IgD-negative memory B cell (primary cell): ENCODE results near the gene CEP89. TPM values are rescaled to one million over a fixed set of nuclear protein-coding genes. Genes with fewer than 3 reads are reported as not detected.
"Not testable (repeated sequence)": the region's sequence is repeated elsewhere in the genome, so short reads cannot be mapped to it uniquely, and the experiment has no call there.

Experiments used
- H3K27ac Mint-ChIP-seq, 3 donors: one replicate each; pipeline ENCODE4 v1.8.0; 2020 to 2022; ENCODE audit warnings: mild to moderate bottlenecking in 3 of 3, mixed read lengths in 3 of 3, moderate library complexity in 1 of 3
- H3K27me3 Mint-ChIP-seq: one replicate; pipeline ENCODE4 v1.8.0; 2021; ENCODE audit warnings: mixed read lengths
- H3K36me3 Mint-ChIP-seq: one replicate; pipeline ENCODE4 v1.8.0; 2020; ENCODE audit warnings: mild to moderate bottlenecking, mixed read lengths
- H3K4me1 Mint-ChIP-seq, 3 donors: one replicate each; pipeline ENCODE4 v1.8.0; 2020 to 2022; ENCODE audit warnings: mixed read lengths in 3 of 3, mild to moderate bottlenecking in 1 of 3
- H3K4me3 Mint-ChIP-seq, 4 donors: one replicate each; pipeline ENCODE4 v1.8.0; 2020 to 2022; ENCODE audit warnings: mild to moderate bottlenecking in 4 of 4, mixed read lengths in 4 of 4, moderate library complexity in 3 of 4
- H3K9me3 Mint-ChIP-seq, 3 donors: one replicate each; pipeline ENCODE4 v1.8.0; 2020 to 2021; ENCODE audit warnings: mixed read lengths in 3 of 3, mild to moderate bottlenecking in 1 of 3
- polyA plus RNA-seq: library from polyadenylated mRNA; unstranded; fragments of 300-500 nt; fragmentation: Illumina TruSeq; gene quantifications from one replicate; pipeline ENCODE4 v1.2.3, GENCODE V29; 2021

The CEP89 gene
- polyA plus RNA-seq, 1 donor from 2014 or later, result 11.8 TPM

DNA sequence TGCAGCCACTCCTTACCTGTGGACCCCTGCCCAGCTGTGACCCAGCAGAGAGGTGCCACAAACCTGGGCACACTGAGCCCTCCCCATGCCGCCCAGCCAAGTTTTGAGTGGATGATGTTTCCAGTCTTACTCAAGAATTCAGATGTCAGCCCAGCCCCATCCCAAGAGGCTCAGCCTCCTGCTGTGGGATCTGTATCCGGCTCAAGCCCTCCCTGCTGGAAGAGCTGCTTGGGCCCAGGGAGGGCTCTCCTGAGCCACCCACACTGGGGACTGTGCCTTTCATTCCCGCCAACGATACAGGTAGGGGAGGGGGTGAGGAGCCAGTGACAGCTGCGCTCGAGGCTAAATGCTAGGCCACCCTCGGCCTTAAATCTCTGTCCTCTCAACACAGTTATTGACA is 96.3 kb downstream of the CEP89 start:
- Mint-ChIP-seq H3K27ac (no peak overlapping the region), H3K36me3 (peaks cover 8% of the 10 kb centered on the region), H3K4me1 (peaks cover 0 to 2% (median 0%) of the 10 kb centered on the region in 3 donors), H3K9me3 (no peaks in the 10 kb centered on the region), H3K4me3 (no peak overlapping the region), H3K27me3 (no peaks in the 10 kb centered on the region)

GRCh38 chr19:32874605-32875004 is 97.2 kb downstream of the CEP89 start:
- H3K27me3 Mint-ChIP-seq, result no peaks in the 10 kb centered on the region
- peaks cover 0 to 2% (median 0%) of the 10 kb centered on the region in 3 donors for H3K4me1 Mint-ChIP-seq
- no peak overlapping the region for H3K4me3 Mint-ChIP-seq
- peaks cover 6% of the 10 kb centered on the region for H3K36me3 Mint-ChIP-seq
- H3K9me3 Mint-ChIP-seq, result no peaks in the 10 kb centered on the region
- no peak overlapping the region for H3K27ac Mint-ChIP-seq

GRCh38 chr19:32873247-32873959 is 98.4 kb downstream of the CEP89 start:
- Mint-ChIP-seq H3K27me3 (no peaks in the 10 kb centered on the region), H3K9me3 (no peaks in the 10 kb centered on the region), H3K27ac (no peak overlapping the region), H3K36me3 (peaks cover 2% of the 10 kb centered on the region), H3K4me3 (no peak overlapping the region), H3K4me1 (peaks cover 0 to 2% (median 0%) of the 10 kb centered on the region in 3 donors)

DNA sequence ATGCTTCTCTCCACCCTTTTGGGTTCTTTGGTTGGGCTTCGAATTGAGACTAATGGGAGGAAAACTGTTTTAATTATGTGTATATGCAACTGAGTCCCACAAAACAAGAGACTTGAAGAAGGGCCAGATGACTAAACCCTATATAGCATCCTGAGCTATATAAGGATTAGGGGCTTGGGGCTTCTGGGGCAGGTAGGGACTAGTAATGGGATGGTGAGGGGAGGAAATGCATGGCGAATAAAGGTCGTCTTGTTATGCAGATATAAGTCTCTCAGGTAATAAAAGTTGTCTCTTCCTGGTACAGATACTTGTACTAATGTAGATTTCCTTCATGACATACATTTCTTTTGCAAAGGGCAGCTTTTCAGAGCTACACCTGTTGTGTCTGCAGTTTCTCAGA is 99.4 kb downstream of the CEP89 start:
- no peak overlapping the region for H3K4me3 Mint-ChIP-seq
- no peaks in the 10 kb centered on the region for H3K9me3 Mint-ChIP-seq
- H3K27ac Mint-ChIP-seq, result no peak overlapping the region
- no peaks in the 10 kb centered on the region for H3K36me3 Mint-ChIP-seq
- peaks cover 0 to 2% (median 0%) of the 10 kb centered on the region in 3 donors for H3K4me1 Mint-ChIP-seq
- H3K27me3 Mint-ChIP-seq, result no peaks in the 10 kb centered on the region

DNA sequence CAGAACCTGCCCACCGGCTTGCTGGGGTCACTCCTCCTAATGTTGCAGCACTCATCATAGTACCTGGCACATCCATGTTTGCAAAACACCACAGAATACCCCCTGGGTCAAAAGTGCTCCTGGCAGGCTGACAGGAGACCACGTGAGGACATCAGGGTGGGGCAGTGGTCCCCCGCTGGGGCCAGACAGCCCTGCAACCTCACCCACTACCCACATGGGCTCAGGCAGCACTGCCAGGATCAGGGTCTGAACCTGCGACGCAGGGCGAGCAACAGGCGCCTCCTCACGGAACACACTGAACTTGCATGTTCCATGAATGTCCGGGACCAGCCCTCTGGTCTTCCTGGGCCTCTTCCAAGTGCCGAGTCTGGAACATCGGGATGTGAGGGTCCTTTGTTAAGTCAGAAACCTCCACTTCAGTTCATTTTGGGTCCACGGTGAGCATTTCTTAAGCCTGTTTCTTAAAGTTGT is 100.7 kb downstream of the CEP89 start:
- H3K4me3 Mint-ChIP-seq, result no peak overlapping the region
- H3K9me3 Mint-ChIP-seq, result no peaks in the 10 kb centered on the region
- no peaks in the 10 kb centered on the region for H3K27me3 Mint-ChIP-seq
- H3K27ac Mint-ChIP-seq, result no peak overlapping the region
- no peaks in the 10 kb centered on the region for H3K36me3 Mint-ChIP-seq
- H3K4me1 Mint-ChIP-seq, result peaks cover 0 to 2% (median 0%) of the 10 kb centered on the region in 3 donors

DNA sequence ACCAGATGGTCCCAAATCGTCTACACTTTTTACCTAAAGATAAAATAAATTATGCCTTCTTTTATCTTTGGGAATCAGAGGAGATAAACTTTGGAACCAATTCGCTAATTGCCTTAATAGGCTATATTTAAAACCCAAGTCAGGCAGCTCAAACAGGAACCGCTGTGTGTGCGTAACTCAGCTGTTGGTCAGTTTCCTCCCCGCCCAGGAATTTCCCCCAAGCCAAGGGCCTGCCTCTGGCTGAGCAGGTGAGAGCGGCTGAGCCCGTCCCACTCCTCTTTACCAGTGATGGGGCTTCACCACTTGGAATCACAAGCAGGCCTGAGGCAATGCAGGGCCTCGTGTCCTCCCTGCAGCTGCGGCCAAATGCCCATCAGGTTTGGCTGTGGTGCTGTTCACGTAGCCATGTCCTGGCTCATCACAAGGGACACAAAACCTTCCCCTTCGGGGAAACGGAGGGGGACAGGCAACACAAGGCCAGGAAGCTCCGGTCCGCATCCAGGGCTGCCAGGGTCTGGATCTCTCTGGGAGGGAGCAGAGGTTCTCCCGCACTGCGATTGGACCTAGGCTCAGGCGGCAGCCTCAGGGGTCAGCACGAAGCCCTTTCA is 101.7 kb downstream of the CEP89 start:
- H3K36me3 Mint-ChIP-seq, result no peaks in the 10 kb centered on the region
- H3K9me3 Mint-ChIP-seq, result no peaks in the 10 kb centered on the region
- H3K27me3 Mint-ChIP-seq, result no peaks in the 10 kb centered on the region
- no peak overlapping the region for H3K27ac Mint-ChIP-seq
- no peak overlapping the region for H3K4me3 Mint-ChIP-seq
- peaks cover 0 to 2% (median 0%) of the 10 kb centered on the region in 3 donors for H3K4me1 Mint-ChIP-seq

- H3K4me3 Mint-ChIP-seq, result no peak within 1 kb of the TSS
- H3K27me3 Mint-ChIP-seq, result no peaks in the 10 kb centered on the region
- peaks cover 0 to 2% (median 0%) of the 10 kb centered on the region in 3 donors for H3K4me1 Mint-ChIP-seq
- H3K9me3 Mint-ChIP-seq, result no peaks in the 10 kb centered on the region
- H3K27ac Mint-ChIP-seq, result no peak within 1 kb of the TSS
- H3K36me3 Mint-ChIP-seq, result no peaks in the 10 kb centered on the region
These were observed 102.3 kb downstream of the CEP89 start, which contains the start of gene SLC7A9 for GRCh38 chr19:32869369-32869965. TSS of gene SLC7A9 (minus strand) at chr19:32869767. CDS start at chr19:32868534, 1,233 bp downstream.

- Mint-ChIP-seq H3K36me3 (no peaks in the 10 kb centered on the region), H3K4me3 (no peak overlapping the region), H3K27me3 (no peaks in the 10 kb centered on the region), H3K4me1 (peaks cover 0 to 2% (median 0%) of the 10 kb centered on the region in 3 donors), H3K27ac (no peak overlapping the region), H3K9me3 (no peaks in the 10 kb centered on the region)
These were observed 103.4 kb downstream of the CEP89 start for GRCh38 chr19:32868206-32868950.

DNA sequence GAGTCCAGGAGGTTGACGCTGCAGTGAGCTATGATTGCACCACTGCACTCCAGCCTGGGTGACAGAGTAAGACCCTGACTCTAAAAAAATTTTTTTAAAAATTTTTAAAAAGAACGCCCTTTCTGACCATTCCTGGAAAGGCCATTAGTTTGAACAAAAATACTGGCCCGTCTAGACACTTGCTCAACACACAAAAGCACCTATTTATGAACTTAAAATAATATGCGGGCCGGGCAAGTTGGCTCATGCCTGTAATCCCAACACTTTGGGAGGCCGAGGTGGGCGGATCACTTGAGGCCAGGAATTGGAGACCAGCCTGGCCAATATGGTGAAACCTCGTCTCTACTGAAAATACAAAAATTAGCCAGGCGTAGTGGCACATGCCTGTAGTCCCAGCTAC is 104.3 kb downstream of the CEP89 start:
- not testable (repeated sequence) for H3K9me3 Mint-ChIP-seq, H3K4me1 Mint-ChIP-seq, H3K36me3 Mint-ChIP-seq, H3K4me3 Mint-ChIP-seq, H3K27ac Mint-ChIP-seq, H3K27me3 Mint-ChIP-seq

- Mint-ChIP-seq H3K27ac (no peak overlapping the region), H3K36me3 (peaks cover 2% of the 10 kb centered on the region), H3K27me3 (peaks cover 3% of the 10 kb centered on the region), H3K4me1 (no peaks in the 10 kb centered on the region), H3K9me3 (no peaks in the 10 kb centered on the region), H3K4me3 (no peak overlapping the region)
These were observed 105.0 kb downstream of the CEP89 start for GRCh38 chr19:32866564-32867265.

DNA sequence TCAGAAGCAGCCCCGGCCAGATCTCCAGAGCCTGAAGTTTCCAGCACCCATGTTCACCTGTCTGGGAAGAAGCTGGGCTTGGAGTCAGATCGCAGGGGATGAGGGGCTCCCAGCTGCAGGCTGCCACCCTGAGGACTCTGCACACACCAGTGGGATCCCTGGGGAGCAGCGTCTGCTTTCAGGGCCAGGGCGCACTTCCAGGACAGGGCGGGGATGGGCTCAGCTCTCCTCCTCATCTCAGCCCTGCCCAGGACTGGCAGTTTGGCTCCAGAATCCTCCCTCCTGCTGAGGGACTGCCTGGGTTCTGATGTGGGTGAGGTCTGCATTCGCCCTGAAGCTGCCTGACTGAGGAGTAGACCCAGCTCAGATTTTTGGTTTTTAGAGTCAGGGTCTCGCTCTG is 105.7 kb downstream of the CEP89 start:
- Mint-ChIP-seq H3K4me3 (no peak overlapping the region), H3K9me3 (no peaks in the 10 kb centered on the region), H3K27ac (no peak overlapping the region), H3K27me3 (peaks cover 3% of the 10 kb centered on the region), H3K36me3 (peaks cover 2% of the 10 kb centered on the region), H3K4me1 (no peaks in the 10 kb centered on the region)

- no peak overlapping the region for H3K4me3 Mint-ChIP-seq
- peaks cover 2% of the 10 kb centered on the region for H3K36me3 Mint-ChIP-seq
- H3K4me1 Mint-ChIP-seq, result no peaks in the 10 kb centered on the region
- H3K27ac Mint-ChIP-seq, result no peak overlapping the region
- peaks cover 3% of the 10 kb centered on the region for H3K27me3 Mint-ChIP-seq
- no peaks in the 10 kb centered on the region for H3K9me3 Mint-ChIP-seq
These were observed 106.4 kb downstream of the CEP89 start for GRCh38 chr19:32865326-32865725.

- H3K36me3 Mint-ChIP-seq, result peaks cover 2% of the 10 kb centered on the region
- no peaks in the 10 kb centered on the region for H3K9me3 Mint-ChIP-seq
- no peak overlapping the region for H3K27ac Mint-ChIP-seq
- no peaks in the 10 kb centered on the region for H3K4me1 Mint-ChIP-seq
- no peak overlapping the region for H3K4me3 Mint-ChIP-seq
- H3K27me3 Mint-ChIP-seq, result peaks cover 3% of the 10 kb centered on the region
These were observed 107.3 kb downstream of the CEP89 start for GRCh38 chr19:32864318-32865007.

DNA sequence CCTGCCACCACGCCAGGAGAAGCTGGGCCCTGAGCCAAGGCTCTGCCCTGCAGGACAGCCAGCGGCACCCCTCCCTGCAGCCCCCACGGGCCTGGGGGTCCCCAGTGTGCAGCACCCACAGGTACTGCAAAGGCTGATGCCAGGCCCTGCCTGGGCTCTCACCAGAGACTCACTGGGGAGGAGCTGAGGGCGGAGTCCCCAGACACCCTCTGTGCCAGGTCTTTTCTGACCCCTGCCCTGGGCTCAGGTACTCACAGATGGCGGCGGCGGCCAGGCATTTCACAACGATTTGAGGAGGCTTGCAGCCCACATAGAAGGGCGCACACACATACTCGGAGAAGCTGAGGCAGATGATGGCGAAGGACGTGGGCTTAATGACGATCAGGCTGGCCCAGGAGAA is 107.9 kb downstream of the CEP89 start:
- no peak overlapping the region for H3K4me3 Mint-ChIP-seq
- no peak overlapping the region for H3K27ac Mint-ChIP-seq
- H3K9me3 Mint-ChIP-seq, result no peaks in the 10 kb centered on the region
- peaks cover 3% of the 10 kb centered on the region for H3K27me3 Mint-ChIP-seq
- H3K36me3 Mint-ChIP-seq, result peaks cover 2% of the 10 kb centered on the region
- H3K4me1 Mint-ChIP-seq, result no peaks in the 10 kb centered on the region
